ENCODE data around the gene NFATC1.

DNA sequence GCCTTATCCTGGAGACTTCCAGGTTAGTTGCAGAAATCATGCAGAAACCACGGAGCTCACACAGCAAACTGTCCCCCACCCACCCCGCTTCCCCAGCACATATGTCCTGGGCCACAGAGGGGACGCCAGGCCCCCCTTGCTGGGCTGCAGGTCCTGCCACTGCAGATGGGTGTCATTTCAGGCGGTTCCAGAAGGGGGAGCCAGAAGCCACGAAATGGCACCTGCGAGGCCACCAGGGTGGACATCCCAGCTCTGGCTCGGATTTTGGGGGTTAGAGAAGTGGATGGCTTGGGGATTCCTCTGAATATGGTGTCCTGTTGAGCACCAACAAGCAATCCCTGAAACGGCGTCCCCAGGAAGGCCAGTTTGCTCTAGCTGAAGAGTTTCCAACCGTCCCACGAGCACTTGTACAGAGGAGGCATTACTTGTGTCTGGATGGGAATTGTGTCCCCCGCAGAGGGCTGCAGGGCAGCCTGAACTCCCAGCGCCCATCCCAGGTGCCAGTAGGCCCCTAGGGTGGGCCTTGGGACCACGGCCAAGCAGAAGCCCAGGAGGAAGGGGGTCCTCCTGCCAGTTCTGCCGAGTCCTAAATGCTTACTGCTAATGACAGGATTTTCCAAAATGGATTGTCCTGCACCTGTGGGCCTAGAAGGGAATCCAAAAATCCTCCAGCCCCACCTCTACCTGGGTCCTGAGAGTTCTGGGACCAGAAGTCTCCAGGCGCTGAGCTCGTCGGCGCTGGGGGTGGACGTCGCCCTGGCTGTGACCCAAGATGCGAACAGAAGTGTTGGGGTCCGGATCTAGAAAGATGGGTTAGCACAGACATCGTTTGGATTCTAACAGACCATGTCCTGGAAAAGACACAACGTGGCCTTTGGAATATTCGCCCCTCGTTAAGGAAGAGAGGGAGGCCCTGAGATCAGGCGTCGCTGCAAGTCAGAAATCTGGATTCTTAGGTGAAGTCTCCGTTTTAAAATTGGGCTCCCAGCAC is 14.6 kb upstream of the NFATC1 start:
- TF ChIP-seq TAF1 (IDR thresholded peaks at IDR 0.05; ENCODE audit: borderline replicate concordance, low read depth, low read length) (no peak), NRF1 (IDR thresholded peaks at IDR 0.05; ENCODE audit: low read depth, low read length) (no peak), YY1 (IDR thresholded peaks at IDR 0.05; ENCODE audit: low read depth) (no peak)
- TF ChIP-seq, protein P1, sequence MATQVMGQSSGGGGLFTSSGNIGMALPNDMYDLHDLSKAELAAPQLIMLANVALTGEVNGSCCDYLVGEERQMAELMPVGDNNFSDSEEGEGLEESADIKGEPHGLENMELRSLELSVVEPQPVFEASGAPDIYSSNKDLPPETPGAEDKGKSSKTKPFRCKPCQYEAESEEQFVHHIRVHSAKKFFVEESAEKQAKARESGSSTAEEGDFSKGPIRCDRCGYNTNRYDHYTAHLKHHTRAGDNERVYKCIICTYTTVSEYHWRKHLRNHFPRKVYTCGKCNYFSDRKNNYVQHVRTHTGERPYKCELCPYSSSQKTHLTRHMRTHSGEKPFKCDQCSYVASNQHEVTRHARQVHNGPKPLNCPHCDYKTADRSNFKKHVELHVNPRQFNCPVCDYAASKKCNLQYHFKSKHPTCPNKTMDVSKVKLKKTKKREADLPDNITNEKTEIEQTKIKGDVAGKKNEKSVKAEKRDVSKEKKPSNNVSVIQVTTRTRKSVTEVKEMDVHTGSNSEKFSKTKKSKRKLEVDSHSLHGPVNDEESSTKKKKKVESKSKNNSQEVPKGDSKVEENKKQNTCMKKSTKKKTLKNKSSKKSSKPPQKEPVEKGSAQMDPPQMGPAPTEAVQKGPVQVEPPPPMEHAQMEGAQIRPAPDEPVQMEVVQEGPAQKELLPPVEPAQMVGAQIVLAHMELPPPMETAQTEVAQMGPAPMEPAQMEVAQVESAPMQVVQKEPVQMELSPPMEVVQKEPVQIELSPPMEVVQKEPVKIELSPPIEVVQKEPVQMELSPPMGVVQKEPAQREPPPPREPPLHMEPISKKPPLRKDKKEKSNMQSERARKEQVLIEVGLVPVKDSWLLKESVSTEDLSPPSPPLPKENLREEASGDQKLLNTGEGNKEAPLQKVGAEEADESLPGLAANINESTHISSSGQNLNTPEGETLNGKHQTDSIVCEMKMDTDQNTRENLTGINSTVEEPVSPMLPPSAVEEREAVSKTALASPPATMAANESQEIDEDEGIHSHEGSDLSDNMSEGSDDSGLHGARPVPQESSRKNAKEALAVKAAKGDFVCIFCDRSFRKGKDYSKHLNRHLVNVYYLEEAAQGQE (IDR thresholded peaks at IDR 0.05; ENCODE audit: low read depth, low read length), result no peak
- TF ChIP-seq, protein P2, sequence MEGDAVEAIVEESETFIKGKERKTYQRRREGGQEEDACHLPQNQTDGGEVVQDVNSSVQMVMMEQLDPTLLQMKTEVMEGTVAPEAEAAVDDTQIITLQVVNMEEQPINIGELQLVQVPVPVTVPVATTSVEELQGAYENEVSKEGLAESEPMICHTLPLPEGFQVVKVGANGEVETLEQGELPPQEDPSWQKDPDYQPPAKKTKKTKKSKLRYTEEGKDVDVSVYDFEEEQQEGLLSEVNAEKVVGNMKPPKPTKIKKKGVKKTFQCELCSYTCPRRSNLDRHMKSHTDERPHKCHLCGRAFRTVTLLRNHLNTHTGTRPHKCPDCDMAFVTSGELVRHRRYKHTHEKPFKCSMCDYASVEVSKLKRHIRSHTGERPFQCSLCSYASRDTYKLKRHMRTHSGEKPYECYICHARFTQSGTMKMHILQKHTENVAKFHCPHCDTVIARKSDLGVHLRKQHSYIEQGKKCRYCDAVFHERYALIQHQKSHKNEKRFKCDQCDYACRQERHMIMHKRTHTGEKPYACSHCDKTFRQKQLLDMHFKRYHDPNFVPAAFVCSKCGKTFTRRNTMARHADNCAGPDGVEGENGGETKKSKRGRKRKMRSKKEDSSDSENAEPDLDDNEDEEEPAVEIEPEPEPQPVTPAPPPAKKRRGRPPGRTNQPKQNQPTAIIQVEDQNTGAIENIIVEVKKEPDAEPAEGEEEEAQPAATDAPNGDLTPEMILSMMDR (IDR thresholded peaks at IDR 0.05), result peak; percentile 86
